Measurements from ENCODE around the gene WDR76. TPM values are rescaled to one million over a fixed set of nuclear protein-coding genes. Genes with fewer than 3 reads are reported as not detected.

Gene WDR76
- total RNA-seq, 2 donors from 2014 or later, result 3.2 to 3.9 TPM

- DNase-seq (no peak), ATAC-seq (no peak)
- intact Hi-C loops (cut with DNase I, micrococcal nuclease), result no loop called here
Observed at GRCh38 chr15:43868406-43868805, 41.6 kb downstream of the WDR76 start.

GRCh38 chr15:43871835-43872234 is 45.0 kb downstream of the WDR76 start:
- no peak for ATAC-seq
- intact Hi-C loops (cut with DNase I, micrococcal nuclease), result no loop called here
- no peak for DNase-seq

GRCh38 chr15:43872416-43873020 is 45.7 kb downstream of the WDR76 start:
- peak in 1 of 2 donors; percentile 39 for DNase-seq
- intact Hi-C loops (cut with DNase I, micrococcal nuclease), result no loop called here
- ATAC-seq, result peak; percentile 67

GRCh38 chr15:43873651-43874050 is 46.8 kb downstream of the WDR76 start:
- ATAC-seq (no peak), DNase-seq (no peak)
- intact Hi-C loops (cut with DNase I, micrococcal nuclease), result no loop called here

GRCh38 chr15:43876872-43877271 is 50.1 kb downstream of the WDR76 start:
- no peak for DNase-seq
- intact Hi-C loops (cut with DNase I, micrococcal nuclease), result no loop called here
- no peak for ATAC-seq

GRCh38 chr15:43877371-43877770 is 50.6 kb downstream of the WDR76 start:
- no peak for ATAC-seq
- DNase-seq, result no peak
- intact Hi-C loops (cut with DNase I, micrococcal nuclease), result no loop called here

GRCh38 chr15:43878446-43878845 is 51.6 kb downstream of the WDR76 start:
- no peak for ATAC-seq
- intact Hi-C loops (cut with DNase I, micrococcal nuclease), result no loop called here
- no peak for DNase-seq

GRCh38 chr15:43879386-43880355 is 52.9 kb downstream of the WDR76 start:
- intact Hi-C loops (cut with DNase I, micrococcal nuclease), result no loop called here
- no peak for DNase-seq
- ATAC-seq, result no peak

GRCh38 chr15:43880406-43881194 is 53.8 kb downstream of the WDR76 start:
- ATAC-seq (no peak), DNase-seq (no peak)
- intact Hi-C loops (cut with DNase I, micrococcal nuclease), result no loop called here

GRCh38 chr15:43881245-43881644 is 54.4 kb downstream of the WDR76 start:
- ATAC-seq (no peak), DNase-seq (no peak)
- intact Hi-C loops (cut with DNase I, micrococcal nuclease), result no loop called here

- peak in 1 of 2 donors; percentile 8 for DNase-seq
- intact Hi-C loops (cut with DNase I, micrococcal nuclease), result no loop called here
- peak; percentile 43 for ATAC-seq
Observed at GRCh38 chr15:43881944-43882343, 55.1 kb downstream of the WDR76 start.

GRCh38 chr15:43883571-43883970 is 56.8 kb downstream of the WDR76 start:
- ATAC-seq (no peak), DNase-seq (no peak)
- intact Hi-C loops (cut with DNase I, micrococcal nuclease), result no loop called here

GRCh38 chr15:43886558-43886957 is 59.8 kb downstream of the WDR76 start:
- no peak for DNase-seq
- no peak for ATAC-seq
- intact Hi-C loops (cut with DNase I, micrococcal nuclease), result no loop called here

- intact Hi-C loops (cut with DNase I, micrococcal nuclease), result no loop called here
Observed at GRCh38 chr15:43887901-43888300, 61.1 kb downstream of the WDR76 start.

GRCh38 chr15:43889042-43889441 is 62.2 kb downstream of the WDR76 start:
- intact Hi-C loops (cut with DNase I, micrococcal nuclease), result no loop called here
- DNase-seq (no peak), ATAC-seq (peak; percentile 58)

More at GRCh38 chr15:43887901-43888300, 61.1 kb downstream of the WDR76 start:
- DNase-seq (no peak), ATAC-seq (no peak)

GRCh38 chr15:43893956-43894355 is 67.2 kb downstream of the WDR76 start:
- no peak for ATAC-seq
- no peak for DNase-seq
- intact Hi-C loops (cut with DNase I, micrococcal nuclease), result no loop called here

GRCh38 chr15:43895586-43895985 is 68.8 kb downstream of the WDR76 start:
- intact Hi-C loops (cut with DNase I, micrococcal nuclease), result no loop called here
- DNase-seq (no peak), ATAC-seq (no peak)

- intact Hi-C loops (cut with DNase I, micrococcal nuclease), result no loop called here
- ATAC-seq (no peak), DNase-seq (no peak)
Observed at GRCh38 chr15:43896543-43896942, 69.7 kb downstream of the WDR76 start.

GRCh38 chr15:43898891-43899290 is 72.1 kb downstream of the WDR76 start:
- DNase-seq, result no peak
- intact Hi-C loops (cut with DNase I, micrococcal nuclease), result no loop called here
- no peak for ATAC-seq
